Spleen (tissue), 13 donors: Measurements from ENCODE around the gene HMG20B. TPM values are rescaled to one million over a fixed set of nuclear protein-coding genes. Genes with fewer than 3 reads are reported as not detected.

Source experiments
- DNase-seq: peaks from one replicate; pipeline ENCODE4 v3.0.0-alpha.2; 2020
- H3K27ac ChIP-seq, 8 donors: fragments of 200-600 bp; sonication (generic) in 7 of 8; 1 replicate in 4 of 8; 2 replicates in 4 of 8; pipeline versions ENCODE4 v1.5.0 to v1.8.0; 2016 to 2021; ENCODE audit warnings: inconsistent platforms in 4 of 8, mild to moderate bottlenecking in 4 of 8, moderate library complexity in 1 of 8
- H3K27me3 ChIP-seq, 7 donors: fragments of 200-600 bp; sonication (generic) in 6 of 7; replicated peaks in 1 of 7; 1 replicate in 4 of 7; 2 replicates in 3 of 7; pipeline versions ENCODE4 v1.5.0 to v1.8.0; 2016 to 2021; ENCODE audit warnings: inconsistent platforms in 3 of 7, mild to moderate bottlenecking in 1 of 7
- H3K36me3 ChIP-seq, 6 donors: fragments of 200-600 bp; sonication (generic) in 5 of 6; 1 replicate in 4 of 6; 2 replicates in 2 of 6; pipeline versions ENCODE4 v1.5.0 to v1.8.0; 2016 to 2021; ENCODE audit warnings: inconsistent platforms in 2 of 6
- H3K4me1 ChIP-seq, 6 donors: fragments of 200-600 bp; sonication (generic) in 5 of 6; 1 replicate in 3 of 6; 2 replicates in 3 of 6; pipeline versions ENCODE4 v1.5.0 to v1.8.0; 2016 to 2021; ENCODE audit warnings: inconsistent platforms in 3 of 6
- H3K4me3 ChIP-seq, 8 donors: fragments of 200-600 bp; sonication (generic) in 7 of 8; 1 replicate in 4 of 8; 2 replicates in 4 of 8; pipeline versions ENCODE4 v1.5.0 to v1.8.0; 2016 to 2021; ENCODE audit warnings: inconsistent platforms in 4 of 8, mild to moderate bottlenecking in 4 of 8, moderate library complexity in 2 of 8
- H3K9me3 ChIP-seq, 8 donors: fragments of 200-600 bp; sonication (generic) in 7 of 8; 1 replicate in 4 of 8; 2 replicates in 4 of 8; pipeline versions ENCODE4 v1.5.0 to v1.8.0; 2016 to 2021; ENCODE audit warnings: inconsistent platforms in 4 of 8
- POLR2A ChIP-seq, 3 donors: fragments of 450-650 bp; IDR thresholded peaks; one replicate each; pipeline ENCODE4 v1.5.1; 2017; ENCODE audit warnings: antibody characterized with exemption in 3 of 3, mild to moderate bottlenecking in 1 of 3
- POLR2AphosphoS5 ChIP-seq, 3 donors: sonication (generic); formaldehyde crosslinking; IDR thresholded peaks; one replicate each; pipeline ENCODE4 v1.5.1; 2017; ENCODE audit warnings: antibody characterized with exemption in 3 of 3
- WGBS, 5 donors: extraction: QIAGEN DNeasy Blood & Tissue Kit in 3 of 5; methylation state at CpG; one replicate each; pipeline versions ENCODE4 v1.1.5 to v1.1.7; 2013 to 2018; 5-methylcytosine and 5-hydroxymethylcytosine counted together
- intact Hi-C: fragments of 100-400 bp; cut with DNase I; formaldehyde crosslinking; loops from one replicate; pipeline ENCODE4 v1.15.0; 2023; ENCODE audit warnings: low total_unique reads
- long read RNA-seq, 2 donors: transcript quantifications; one replicate each; lab custom pipeline, GENCODE V29; 2026
- polyA plus RNA-seq, 3 donors: library from polyadenylated mRNA; stranded (reverse); fragments of 200-250 nt; gene quantifications; one replicate each; pipeline ENCODE4 v1.2.1, GENCODE V29; 2013
- total RNA-seq, 7 donors: library from RNA; depleted of rRNA in 3 of 7; stranded (reverse); fragments of >200 nt in 3 of 7; fragmentation: NEBNext Ultra II Directional in 4 of 7; extraction: Animal tissue kit (Norgen Biotek cat#: 25700) in 4 of 7; gene quantifications; one replicate each; pipeline versions ENCODE4 v1.1.0 to v1.2.1, GENCODE V29; 2016 to 2021
- TF ChIP-seq, protein P1 (sequence below), 11 experiments: fragments of 200-600 bp in 7 of 11; fragments of 450-650 bp in 4 of 11; sonication (generic) in 4 of 11; IDR thresholded peaks in 8 of 11; conservative IDR thresholded peaks in 3 of 11; 1 replicate in 7 of 11; 2 replicates in 4 of 11; pipeline versions ENCODE4 v1.4.0 to v1.8.0; 2016 to 2021; ENCODE audit warnings: antibody characterized with exemption in 11 of 11, inconsistent platforms in 4 of 11, mild to moderate bottlenecking in 1 of 11
- donor health status: healthy with polysubstance abuse.
- donor health status: DM: no; HTN: no; CAD: no; lungs with moderate emphysema.
- donor health status: DM: no; HTN: no; CAD: no.
- donor health status: Bipolar disorder and iron deficiency.
- donor health status: healthy.
- donor health status: DM: no; HTN: no; CAD: no.
- donor health status: DM: yes; HTN: yes; CAD: no.

HMG20B gene
- total RNA-seq, result 10 to 100 TPM; 49.4 to 74.1 (median 62.8) TPM
- polyA plus RNA-seq, result 10 to 100 TPM; 52.4 to 82.2 (median 71.4) TPM
- long read RNA-seq, donor 1, transcript HMG20B-202 (10 exons, 1,596 nt), result major isoform, 29 of 51 reads
- long read RNA-seq, donor 1, partial matches to known transcripts, result 16 of 51 reads
- long read RNA-seq, donor 1, other reads (novel, unspliced or antisense), result 0 of 51 reads
- long read RNA-seq, donor 2, transcript HMG20B-202 (10 exons, 1,596 nt), result major isoform, 19 of 30 reads
- long read RNA-seq, donor 2, partial matches to known transcripts, result 6 of 30 reads
- long read RNA-seq, donor 2, other reads (novel, unspliced or antisense), result 0 of 30 reads

DNA sequence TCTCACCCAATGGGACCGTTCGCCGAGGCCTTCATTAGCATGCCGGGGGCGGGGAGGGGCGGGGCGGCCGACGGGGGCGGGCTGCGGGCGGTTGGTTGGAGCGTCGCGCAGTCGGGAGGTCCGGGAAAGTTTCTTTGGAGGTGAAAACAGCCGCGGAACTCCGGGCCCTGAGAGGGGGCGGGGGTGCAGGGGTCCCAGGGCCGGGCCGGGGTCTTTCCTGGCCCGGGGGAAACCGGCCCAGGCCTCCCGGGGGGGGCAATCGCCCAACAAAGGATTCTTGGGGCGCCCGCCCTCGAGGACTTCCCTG, at the start of gene HMG20B:
HMG20B (plus strand) TSS at position 90 of the 307 bp plus-strand sequence. CDS start 366 bp downstream, outside the sequence.
- no peak for DNase-seq
- intact Hi-C loops, result no loop called here
- 0 to 2% (median 1%) methylated on average over 1 to 30 of the region's 30 CpGs for WGBS, 5 donors
- Histone ChIP-seq H3K27me3 (no peaks in the 10 kb centered on the region), H3K9me3 (no peaks in the 10 kb centered on the region), H3K4me1 (peaks cover 0 to 46% (median 30%) of the 10 kb centered on the region in 6 donors), H3K36me3 (peaks cover 0 to 34% (median 4%) of the 10 kb centered on the region in 6 donors), H3K27ac (peak within 1 kb of the TSS; percentile 54 to 94 (median 87)), H3K4me3 (peak within 1 kb of the TSS; percentile 86 to 98 (median 92))
- TF ChIP-seq POLR2A (IDR thresholded peaks at IDR 0.05) (no peak), POLR2AphosphoS5 (IDR thresholded peaks at IDR 0.05) (peak in 2 of 3 donors; percentile 3 to 45)
- TF ChIP-seq, protein P1, sequence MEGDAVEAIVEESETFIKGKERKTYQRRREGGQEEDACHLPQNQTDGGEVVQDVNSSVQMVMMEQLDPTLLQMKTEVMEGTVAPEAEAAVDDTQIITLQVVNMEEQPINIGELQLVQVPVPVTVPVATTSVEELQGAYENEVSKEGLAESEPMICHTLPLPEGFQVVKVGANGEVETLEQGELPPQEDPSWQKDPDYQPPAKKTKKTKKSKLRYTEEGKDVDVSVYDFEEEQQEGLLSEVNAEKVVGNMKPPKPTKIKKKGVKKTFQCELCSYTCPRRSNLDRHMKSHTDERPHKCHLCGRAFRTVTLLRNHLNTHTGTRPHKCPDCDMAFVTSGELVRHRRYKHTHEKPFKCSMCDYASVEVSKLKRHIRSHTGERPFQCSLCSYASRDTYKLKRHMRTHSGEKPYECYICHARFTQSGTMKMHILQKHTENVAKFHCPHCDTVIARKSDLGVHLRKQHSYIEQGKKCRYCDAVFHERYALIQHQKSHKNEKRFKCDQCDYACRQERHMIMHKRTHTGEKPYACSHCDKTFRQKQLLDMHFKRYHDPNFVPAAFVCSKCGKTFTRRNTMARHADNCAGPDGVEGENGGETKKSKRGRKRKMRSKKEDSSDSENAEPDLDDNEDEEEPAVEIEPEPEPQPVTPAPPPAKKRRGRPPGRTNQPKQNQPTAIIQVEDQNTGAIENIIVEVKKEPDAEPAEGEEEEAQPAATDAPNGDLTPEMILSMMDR (IDR thresholded peaks at IDR 0.05 in 8 of 11, conservative IDR thresholded peaks at IDR 0.05 in 3 of 11), result peak in 1 of 11 experiments; percentile 2

DNA sequence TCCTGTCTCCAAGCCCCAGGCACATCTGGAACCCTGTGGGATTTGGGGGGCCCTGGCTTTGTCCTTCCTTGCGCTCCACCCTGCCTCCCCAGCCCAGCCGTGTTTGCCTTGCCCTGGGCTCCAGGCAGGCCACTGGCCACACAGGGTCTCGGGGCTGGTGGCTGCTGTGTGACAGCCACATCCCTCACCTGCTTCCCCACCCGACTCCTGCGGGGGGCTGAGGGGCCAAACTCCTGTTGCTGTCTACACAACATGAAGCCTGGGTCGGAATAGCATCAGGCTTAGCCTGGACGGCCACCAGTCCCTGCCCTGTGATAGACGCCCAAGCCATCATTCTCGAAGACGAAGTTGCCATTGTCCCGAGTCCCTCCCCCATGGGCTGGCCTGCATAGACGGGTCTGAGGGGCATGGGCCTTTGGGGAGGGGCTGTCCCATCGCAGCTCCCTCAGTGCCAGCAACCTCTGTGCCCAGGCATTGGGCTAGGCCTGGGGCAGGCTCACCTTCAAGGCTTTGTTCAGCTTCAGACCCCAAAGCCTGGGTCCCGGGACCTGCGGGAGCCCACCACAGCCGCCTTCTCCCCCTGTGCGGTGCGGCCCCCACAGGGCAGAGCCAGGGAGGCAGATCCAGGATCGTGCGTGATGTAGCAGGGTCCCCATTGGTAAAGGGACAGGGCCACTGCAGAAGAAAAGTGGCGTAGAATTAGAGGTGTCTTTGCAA, 49.2 kb upstream of the HMG20B start:
- DNase-seq, result no peak

DNA sequence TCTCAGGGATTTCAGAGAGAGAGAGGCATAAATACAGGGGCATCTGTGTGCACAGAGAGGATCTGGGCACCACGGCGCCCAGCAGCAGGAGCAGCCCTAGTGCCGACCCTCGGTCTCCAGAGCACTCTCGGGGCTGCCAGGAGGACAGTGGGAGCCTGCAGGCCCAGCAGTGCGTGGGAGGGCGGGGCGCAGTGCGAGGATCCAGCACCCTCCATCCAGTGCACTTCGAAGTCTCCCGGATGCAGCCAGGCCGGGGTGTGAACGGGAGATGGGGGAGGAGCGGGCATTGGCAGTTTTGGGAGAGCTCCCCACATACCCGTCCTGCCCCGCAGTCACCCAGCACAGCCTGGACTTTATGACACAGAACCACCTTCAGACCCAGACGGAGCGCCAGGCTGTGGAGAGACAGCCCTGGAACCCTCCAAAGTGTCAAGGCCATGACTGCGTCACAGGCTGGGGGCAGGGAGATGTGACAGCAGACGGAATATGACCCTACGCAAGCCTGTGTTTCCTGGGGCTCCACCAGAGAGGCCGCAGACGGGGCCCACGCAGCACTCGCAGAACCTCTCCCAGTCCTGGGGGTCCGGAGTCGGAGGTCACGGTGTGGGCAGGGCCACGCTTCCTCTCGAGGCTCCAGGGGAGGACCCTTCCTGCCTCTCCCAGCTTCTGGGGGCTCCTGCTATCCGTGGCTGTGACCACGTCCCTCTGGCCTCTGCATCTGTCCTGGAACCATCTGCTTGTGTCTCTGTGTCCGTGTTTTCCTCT, 48.5 kb upstream of the HMG20B start:
- H3K36me3 ChIP-seq, result peaks cover 10 to 92% (median 64%) of the 10 kb centered on the region in 6 donors
- intact Hi-C loops, result no loop called here
- no peak for DNase-seq

More for the DNA sequence above, 49.2 kb upstream of the HMG20B start:
- TF ChIP-seq POLR2A (IDR thresholded peaks at IDR 0.05), result no peak
- no peak for TF ChIP-seq POLR2AphosphoS5 (IDR thresholded peaks at IDR 0.05)
- TF ChIP-seq, protein P1 (IDR thresholded peaks at IDR 0.05 in 8 of 11, conservative IDR thresholded peaks at IDR 0.05 in 3 of 11), result no peak
- Histone ChIP-seq H3K4me1 (peaks cover 0 to 25% (median 0%) of the 10 kb centered on the region in 6 donors), H3K36me3 (peaks cover 10 to 100% (median 65%) of the 10 kb centered on the region in 6 donors), H3K4me3 (no peak overlapping the region), H3K27me3 (no peaks in the 10 kb centered on the region), H3K27ac (no peak overlapping the region), H3K9me3 (no peaks in the 10 kb centered on the region)
- 87 to 96% (median 90%) methylated on average over 18 to 21 of the region's 21 CpGs for WGBS, 5 donors
- intact Hi-C loops, result no loop called here

DNA sequence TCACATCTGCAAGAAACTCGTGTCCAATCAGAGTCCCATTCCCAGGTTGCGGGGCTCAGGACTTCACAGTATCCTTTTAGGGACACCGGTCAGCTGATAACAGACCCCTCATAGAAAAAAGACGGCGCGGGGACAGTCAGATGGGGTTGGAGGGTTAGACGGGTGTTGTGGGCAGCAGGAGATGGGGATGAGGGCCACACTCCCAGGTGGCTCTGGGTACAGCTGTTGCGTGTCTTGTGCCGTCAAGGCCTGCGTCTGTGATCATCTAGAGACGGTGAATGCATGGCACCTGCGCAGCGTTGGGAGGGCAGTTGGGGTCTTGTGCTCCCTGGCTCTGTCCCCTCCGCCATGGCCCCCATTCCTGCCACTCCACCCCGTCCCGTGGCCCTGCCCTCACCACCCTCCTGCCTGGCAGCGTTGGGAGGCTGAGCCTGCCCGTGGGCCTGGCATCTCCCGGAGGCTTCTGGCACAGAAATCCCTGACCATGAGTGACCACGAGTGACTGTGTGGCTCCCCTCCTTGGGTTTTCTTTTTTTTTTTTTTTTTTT, 47.8 kb upstream of the HMG20B start:
- peaks cover 10 to 85% (median 61%) of the 10 kb centered on the region in 6 donors for H3K36me3 ChIP-seq

More for the DNA sequence above, 48.5 kb upstream of the HMG20B start:
- 90 to 93% (median 92%) methylated on average over 24 to 33 of the region's 33 CpGs for WGBS, 5 donors
- H3K9me3 ChIP-seq, result no peaks in the 10 kb centered on the region
- no peak overlapping the region for H3K27ac ChIP-seq
- peaks cover 0 to 18% (median 0%) of the 10 kb centered on the region in 6 donors for H3K4me1 ChIP-seq
- no peak overlapping the region for H3K4me3 ChIP-seq
- H3K27me3 ChIP-seq, result no peaks in the 10 kb centered on the region
- TF ChIP-seq POLR2AphosphoS5 (IDR thresholded peaks at IDR 0.05) (peak in 1 of 3 donors; percentile 21), POLR2A (IDR thresholded peaks at IDR 0.05) (no peak)

More for the DNA sequence above, 47.8 kb upstream of the HMG20B start:
- Histone ChIP-seq H3K4me1 (peaks cover 0 to 11% (median 0%) of the 10 kb centered on the region in 6 donors), H3K27me3 (no peaks in the 10 kb centered on the region), H3K27ac (no peak overlapping the region), H3K9me3 (no peaks in the 10 kb centered on the region), H3K4me3 (no peak overlapping the region)
- intact Hi-C loops, result no loop called here
- WGBS, 5 donors, result 91 to 99% (median 95%) methylated on average over 20 of the region's 20 CpGs
- DNase-seq, result no peak
- TF ChIP-seq, protein P1 (IDR thresholded peaks at IDR 0.05 in 8 of 11, conservative IDR thresholded peaks at IDR 0.05 in 3 of 11), result no peak
- TF ChIP-seq POLR2A (IDR thresholded peaks at IDR 0.05) (no peak), POLR2AphosphoS5 (IDR thresholded peaks at IDR 0.05) (peak in 1 of 3 donors; percentile 4)
